ENCODE measurements around the gene DBP. TPM values are rescaled to one million over a fixed set of nuclear protein-coding genes. Genes with fewer than 3 reads are reported as not detected.

Gene DBP
- polyA plus RNA-seq, 1 experiment, result 5.3 TPM

DNA sequence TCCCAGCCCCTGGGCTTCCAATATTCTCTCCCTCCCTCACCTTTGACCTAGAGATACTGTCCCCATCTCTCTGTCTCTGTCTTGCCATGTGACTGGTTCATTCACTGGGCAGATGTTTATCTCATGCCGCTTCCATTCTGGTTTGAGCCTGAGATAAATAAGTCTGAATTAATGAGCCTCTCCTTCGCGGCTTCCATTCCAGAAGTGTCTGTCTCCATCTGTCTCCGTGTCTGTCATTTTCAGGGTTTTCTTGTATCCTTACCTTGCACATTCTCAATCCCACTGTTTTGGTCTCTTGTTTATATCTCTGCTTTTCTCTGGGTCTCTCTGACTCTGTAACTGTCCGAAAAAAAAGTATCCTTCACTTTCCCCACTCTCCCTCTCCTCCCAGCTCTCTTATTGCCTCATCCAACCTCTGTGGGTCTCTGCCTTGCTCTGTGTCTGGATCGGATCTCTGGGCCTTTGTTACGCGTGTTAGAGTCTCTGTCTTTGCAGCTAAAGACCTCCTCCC lies 13.6 kb downstream of the DBP start:
- ChIA-PET CTCF (interaction anchor here (0.7 to 1.1 kb wide), 3 partner anchors 10 to 22 kb away, joined by 3 to 9 read pairs (median 4); partner anchors contain the start of gene CA11), POLR2A (interaction anchor here (0.6 to 0.7 kb wide), 3 partner anchors 9 to 244 kb away, joined by 3 to 6 read pairs (median 5); no protein-coding TSS in a partner anchor)
- H3K36me3 ChIP-seq (ENCODE audit: control insufficient read depth, insufficient read depth, low read length), result peaks cover 2% of the 10 kb centered on the region
- H3K27me3 ChIP-seq (ENCODE audit: control insufficient read depth, insufficient read depth, low read length), result no peaks in the 10 kb centered on the region
- H3K4me3 ChIP-seq (ENCODE audit: low read depth, low read length), result peak overlapping the region; percentile 28
- no peak for DNase-seq (ENCODE audit: low read depth)
- TF ChIP-seq CTCF (IDR thresholded peaks at IDR 0.05; ENCODE audit: insufficient read depth, low read depth, low read length), result no peak

GRCh38 chr19:48619692-48620585 lies 17.2 kb downstream of the DBP start:
- no peaks in the 10 kb centered on the region for H3K27me3 ChIP-seq (ENCODE audit: control insufficient read depth, insufficient read depth, low read length)
- ChIA-PET CTCF (interaction anchor here (1.0 to 1.6 kb wide), 4 partner anchors 11 to 36 kb away, joined by 3 to 7 read pairs (median 4); partner anchors contain the start of gene CA11), POLR2A (interaction anchor here (0.8 to 0.9 kb wide), 2 partner anchors 9 to 14 kb away, joined by 3 read pairs; no protein-coding TSS in a partner anchor)
- H3K36me3 ChIP-seq (ENCODE audit: control insufficient read depth, insufficient read depth, low read length), result peaks cover 24% of the 10 kb centered on the region
- peak overlapping the region; percentile 94 for H3K4me3 ChIP-seq (ENCODE audit: low read depth, low read length)
- no peak for TF ChIP-seq CTCF (IDR thresholded peaks at IDR 0.05; ENCODE audit: insufficient read depth, low read depth, low read length)
- no peak for DNase-seq (ENCODE audit: low read depth)

DNA sequence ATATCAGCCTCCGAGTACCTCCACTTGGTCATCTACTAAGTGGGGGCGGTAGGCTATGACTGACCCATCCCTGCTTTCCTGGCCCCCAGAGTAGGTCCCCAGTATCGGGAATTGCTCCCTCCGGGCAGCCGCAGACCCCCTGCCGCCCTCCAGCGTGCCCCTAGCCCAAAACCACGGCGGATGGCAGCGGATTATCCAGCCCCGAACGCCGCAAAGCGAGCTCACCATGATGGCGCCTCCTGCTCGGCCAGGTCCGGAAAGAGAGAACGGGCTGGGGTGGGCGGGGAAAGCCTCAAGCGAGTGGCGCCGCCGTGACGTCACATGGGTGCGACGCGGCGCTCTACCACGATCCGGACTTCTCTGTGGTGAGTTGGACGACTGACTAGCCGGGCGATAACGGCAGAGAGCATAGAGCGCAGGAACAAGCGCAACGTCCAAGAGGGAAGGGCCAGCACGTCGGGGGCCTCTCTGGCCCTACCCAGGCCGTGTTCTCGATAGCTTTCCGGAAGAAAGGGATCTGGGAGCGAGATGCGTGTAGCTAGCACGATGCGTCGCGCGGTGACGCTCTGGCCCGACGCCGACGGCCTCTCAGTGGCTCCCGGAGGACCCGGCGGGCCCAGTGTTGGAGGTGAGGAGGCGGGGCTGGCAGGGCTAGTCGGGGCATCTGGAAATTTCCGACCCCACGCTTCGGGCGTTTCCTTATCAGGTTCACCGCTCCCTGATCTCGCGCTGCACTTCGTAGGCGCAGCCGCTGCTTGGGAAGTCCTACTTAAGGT lies 18.1 kb downstream of the DBP start, which contains the start of the genes RPL18 and SPHK2:
Gene RPL18 (minus strand): TSS at position 263 of the 776 bp plus-strand sequence. CDS start 35 bp downstream, at position 228.
Gene SPHK2 (plus strand): TSS at position 591 of the 776 bp plus-strand sequence. CDS start 1,009 bp downstream, outside the sequence.
- H3K36me3 ChIP-seq (ENCODE audit: control insufficient read depth, insufficient read depth, low read length), result peaks cover 26% of the 10 kb centered on the region
- no peak for TF ChIP-seq CTCF (IDR thresholded peaks at IDR 0.05; ENCODE audit: insufficient read depth, low read depth, low read length)
- ChIA-PET CTCF (interaction anchor here (1.0 to 1.6 kb wide), 4 partner anchors 10 to 30 kb away, joined by 3 to 7 read pairs (median 4); partner anchors contain the start of gene CA11), POLR2A (interaction anchor here (0.8 to 1.0 kb wide), 3 partner anchors 8 to 219 kb away, joined by 3 to 9 read pairs (median 3); no protein-coding TSS in a partner anchor)
- peak; percentile 99 for DNase-seq (ENCODE audit: low read depth)
- H3K4me3 ChIP-seq (ENCODE audit: low read depth, low read length), result peak within 1 kb of the TSS; percentile 94
- H3K27me3 ChIP-seq (ENCODE audit: control insufficient read depth, insufficient read depth, low read length), result no peaks in the 10 kb centered on the region

DNA sequence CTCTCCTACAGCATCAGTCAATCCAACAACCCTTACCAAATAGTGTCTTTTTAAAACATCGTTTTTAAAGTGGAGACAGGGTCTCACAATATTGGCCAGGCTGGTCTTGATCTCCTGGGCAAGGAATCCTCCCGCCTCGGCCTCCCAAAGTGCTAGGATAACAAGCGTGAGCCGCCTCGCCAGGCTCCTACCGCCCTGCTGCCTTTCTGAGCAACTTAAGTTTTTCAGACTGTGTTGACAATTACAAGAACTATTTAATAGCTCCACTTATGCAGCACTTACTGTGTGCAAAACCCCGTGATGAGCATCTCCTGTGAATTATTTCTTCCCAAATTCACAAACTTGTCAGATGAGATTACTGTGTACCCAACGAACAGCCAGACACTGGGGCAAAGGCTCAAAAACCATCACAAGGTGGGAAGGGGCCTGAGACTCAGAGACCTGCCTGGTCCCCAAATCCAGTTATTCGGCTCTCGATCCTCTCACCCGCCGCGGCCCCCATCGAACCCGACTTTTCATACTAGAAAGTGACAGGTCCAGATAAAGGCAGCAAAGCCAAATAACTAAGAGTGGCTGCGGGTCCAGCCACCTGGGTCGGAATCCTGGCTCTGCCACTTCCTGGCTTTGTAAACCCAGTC lies 18.8 kb downstream of the DBP start:
- ChIA-PET CTCF (interaction anchor here (1.2 to 1.6 kb wide), 3 partner anchors 10 to 30 kb away, joined by 4 to 7 read pairs (median 4); partner anchors contain the start of gene CA11), POLR2A (interaction anchor here (1.0 kb wide), 1 partner anchor 219 kb away, joined by 9 read pairs; no protein-coding TSS in a partner anchor)
- Histone ChIP-seq H3K36me3 (ENCODE audit: control insufficient read depth, insufficient read depth, low read length) (peaks cover 26% of the 10 kb centered on the region), H3K4me3 (ENCODE audit: low read depth, low read length) (peak overlapping the region; percentile 94), H3K27me3 (ENCODE audit: control insufficient read depth, insufficient read depth, low read length) (no peaks in the 10 kb centered on the region)
- no peak for DNase-seq (ENCODE audit: low read depth)
- TF ChIP-seq CTCF (IDR thresholded peaks at IDR 0.05; ENCODE audit: insufficient read depth, low read depth, low read length), result no peak
